Stimulated activated naive B cell treated with anti-CD40 and anti-IgM and Interleukin-4, amounts not matched to agents 10 μg/mL and 1 μg/mL and 100 μg/mL, for 72 hours (primary cell): ENCODE data around the gene CPPED1.

ENCODE experiments used
- ATAC-seq, 2 donors: fragments of 150-1000 bp; cut with Tn5 transposase; replicated peaks; 2 replicates each; pipeline ENCODE4 v1.10.0; 2021; ENCODE audit warnings: moderate library complexity in 1 of 2
- DNase-seq: peaks from one replicate; pipeline ENCODE4 v3.0.0; 2021
- H3K27ac Mint-ChIP-seq: one replicate; pipeline ENCODE4 v1.8.0; 2022; ENCODE audit warnings: mild to moderate bottlenecking, mixed read lengths
- H3K27me3 Mint-ChIP-seq, 2 donors: one replicate each; pipeline ENCODE4 v1.8.0; 2022; ENCODE audit warnings: mixed read lengths in 2 of 2
- H3K36me3 Mint-ChIP-seq, 2 donors: one replicate each; pipeline ENCODE4 v1.8.0; 2022; ENCODE audit warnings: mixed read lengths in 2 of 2, mild to moderate bottlenecking in 1 of 2
- H3K4me1 Mint-ChIP-seq, 2 donors: one replicate each; pipeline ENCODE4 v1.8.0; 2022; ENCODE audit warnings: mixed read lengths in 2 of 2, mild to moderate bottlenecking in 1 of 2
- H3K4me3 Mint-ChIP-seq, 2 donors: one replicate each; pipeline ENCODE4 v1.8.0; 2022; ENCODE audit warnings: mild to moderate bottlenecking in 2 of 2, mixed read lengths in 2 of 2, moderate library complexity in 1 of 2
- H3K9me3 Mint-ChIP-seq, 2 donors: one replicate each; pipeline ENCODE4 v1.8.0; 2022; ENCODE audit warnings: mixed read lengths in 2 of 2, mild to moderate bottlenecking in 1 of 2

CPPED1 gene

DNA sequence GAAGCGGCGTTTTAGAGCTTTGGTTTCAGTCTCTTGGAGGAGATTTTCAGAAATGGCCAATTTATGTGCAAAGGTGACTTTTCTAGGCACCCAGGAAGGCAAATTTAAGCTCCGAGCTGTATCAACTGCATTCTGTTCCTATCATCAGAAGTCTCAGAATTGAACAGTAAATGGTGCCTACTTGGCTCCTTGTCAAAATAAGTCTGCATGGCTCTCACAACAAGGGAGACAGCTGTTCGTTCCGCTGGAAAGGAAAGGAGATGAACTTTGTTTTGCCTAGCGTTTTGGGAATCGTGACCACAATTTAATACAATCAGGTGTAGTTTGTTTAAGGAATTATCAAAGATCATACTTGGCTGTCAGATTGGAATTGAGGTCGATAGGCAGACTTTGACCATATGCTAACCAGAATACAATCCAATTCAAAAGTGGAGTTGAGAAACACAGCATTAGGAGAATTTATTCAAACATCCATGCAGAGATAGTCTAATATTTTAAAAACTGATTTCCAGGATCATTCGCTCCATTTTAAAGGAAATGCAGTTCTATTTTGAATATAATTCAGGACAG is 139.4 kb downstream of the CPPED1 start:
- no peaks in the 10 kb centered on the region for H3K27me3 Mint-ChIP-seq
- no peak overlapping the region for H3K27ac Mint-ChIP-seq
- no peak for DNase-seq
- peaks cover 19 to 29% of the 10 kb centered on the region in 2 donors for H3K9me3 Mint-ChIP-seq
- no peak for ATAC-seq
- H3K4me1 Mint-ChIP-seq = no peaks in the 10 kb centered on the region
- no peak overlapping the region for H3K4me3 Mint-ChIP-seq
- H3K36me3 Mint-ChIP-seq = peaks cover 21 to 43% of the 10 kb centered on the region in 2 donors

DNA sequence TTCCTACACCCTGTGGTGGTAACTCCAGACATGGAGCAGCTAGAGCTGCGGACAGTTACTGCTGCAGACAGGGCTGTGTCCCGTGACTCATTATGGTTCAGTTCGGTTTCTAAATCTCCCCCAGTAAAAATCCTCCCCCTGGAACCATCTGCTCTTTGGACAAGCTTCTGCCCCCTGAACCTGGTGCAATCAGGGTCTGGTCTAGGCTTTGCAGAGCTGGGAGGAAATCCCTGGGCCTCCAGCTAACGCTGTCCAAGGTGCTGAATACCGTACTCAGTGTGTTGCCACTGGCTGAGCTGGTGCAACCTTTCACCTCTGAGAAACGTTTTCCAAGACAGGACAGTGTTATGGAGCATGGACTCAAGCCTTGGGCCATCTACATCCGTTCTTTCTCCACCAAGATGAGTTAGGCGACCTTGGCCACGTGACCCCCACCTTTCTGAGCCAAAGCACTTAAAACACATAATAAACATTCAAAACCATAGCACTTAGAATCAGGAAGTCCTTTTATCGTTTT is 142.0 kb downstream of the CPPED1 start:
- Mint-ChIP-seq H3K9me3 (peaks cover 17 to 24% of the 10 kb centered on the region in 2 donors), H3K4me3 (no peak overlapping the region), H3K4me1 (no peaks in the 10 kb centered on the region), H3K36me3 (peaks cover 17 to 36% of the 10 kb centered on the region in 2 donors), H3K27me3 (no peaks in the 10 kb centered on the region), H3K27ac (no peak overlapping the region)
- no peak for DNase-seq
- ATAC-seq = no peak

DNA sequence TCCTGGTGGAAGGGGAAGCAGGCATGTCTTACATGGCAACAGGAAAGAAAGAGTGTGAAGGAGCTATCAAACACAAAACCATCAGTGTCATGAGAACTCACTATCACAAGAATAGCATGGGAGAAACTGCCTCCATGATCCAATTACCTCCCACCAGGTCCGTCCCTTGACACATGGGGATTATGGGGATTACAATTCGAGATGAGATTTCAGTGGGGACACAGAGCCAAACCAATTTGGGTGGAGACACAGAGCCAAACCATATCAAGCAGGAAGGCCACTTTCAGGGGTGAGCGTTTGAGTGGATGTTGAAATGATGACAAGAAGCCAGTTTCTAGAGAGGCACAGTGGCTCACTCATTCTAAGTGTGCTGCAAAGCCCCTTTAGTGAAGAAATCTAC is 143.8 kb downstream of the CPPED1 start:
- H3K9me3 Mint-ChIP-seq = peaks cover 14 to 20% of the 10 kb centered on the region in 2 donors

DNA sequence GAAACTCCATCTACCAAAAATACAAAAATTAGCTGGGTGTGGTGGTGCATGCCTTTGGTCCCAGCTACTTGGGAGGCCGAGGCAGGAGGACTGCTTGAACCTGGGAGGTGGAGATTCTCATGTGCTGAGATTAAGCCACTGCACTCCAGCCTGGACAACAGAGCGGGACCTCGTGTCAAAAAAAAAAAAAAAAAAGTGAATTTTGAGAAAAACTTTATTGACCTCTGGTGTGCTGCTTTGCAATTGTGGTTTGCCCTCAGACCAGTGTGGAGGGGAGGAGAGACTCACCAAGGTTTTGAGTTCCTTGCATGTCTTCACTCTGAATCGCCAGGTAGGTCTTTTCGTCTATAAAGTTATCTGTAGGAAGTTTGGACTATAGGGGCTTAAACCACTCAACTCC is 145.2 kb downstream of the CPPED1 start:
- no peaks in the 10 kb centered on the region for H3K4me1 Mint-ChIP-seq

More for the DNA sequence above, 143.8 kb downstream of the CPPED1 start:
- DNase-seq = no peak
- Mint-ChIP-seq H3K27me3 (no peaks in the 10 kb centered on the region), H3K36me3 (peaks cover 14 to 31% of the 10 kb centered on the region in 2 donors), H3K4me1 (no peaks in the 10 kb centered on the region), H3K4me3 (no peak overlapping the region), H3K27ac (no peak overlapping the region)
- no peak for ATAC-seq

DNA sequence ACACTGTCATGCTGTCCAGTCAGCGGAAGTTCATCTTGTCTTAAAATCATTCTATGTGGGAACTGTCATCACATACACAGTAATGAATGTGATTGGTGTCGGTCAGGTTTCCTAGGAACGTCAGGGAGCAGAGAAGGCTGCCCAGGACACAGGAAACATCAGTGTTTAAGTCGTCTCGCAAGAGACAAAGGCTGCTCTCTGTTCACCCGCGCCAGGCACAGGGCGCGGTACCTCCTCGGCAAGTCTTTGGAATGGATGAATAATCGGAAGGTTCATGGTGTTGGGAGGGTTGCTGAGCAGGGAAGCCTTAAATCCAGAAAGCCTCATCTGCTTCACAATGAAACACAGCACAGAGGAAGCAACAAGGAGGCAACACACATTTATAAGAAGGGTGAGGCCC is 148.2 kb downstream of the CPPED1 start:
- H3K4me1 Mint-ChIP-seq = no peaks in the 10 kb centered on the region
- H3K9me3 Mint-ChIP-seq = peaks cover 13 to 16% of the 10 kb centered on the region in 2 donors
- H3K4me3 Mint-ChIP-seq = no peak overlapping the region
- no peak for ATAC-seq
- peaks cover 4 to 5% of the 10 kb centered on the region in 2 donors for H3K27me3 Mint-ChIP-seq
- DNase-seq = no peak
- no peak overlapping the region for H3K27ac Mint-ChIP-seq
- peaks cover 9 to 11% of the 10 kb centered on the region in 2 donors for H3K36me3 Mint-ChIP-seq

More for the DNA sequence above, 145.2 kb downstream of the CPPED1 start:
- no peak for ATAC-seq
- no peak for DNase-seq
- Mint-ChIP-seq H3K27ac (no peak overlapping the region), H3K36me3 (peaks cover 9 to 20% of the 10 kb centered on the region in 2 donors), H3K27me3 (no peaks in the 10 kb centered on the region), H3K4me3 (no peak overlapping the region), H3K9me3 (peaks cover 14 to 20% of the 10 kb centered on the region in 2 donors)

DNA sequence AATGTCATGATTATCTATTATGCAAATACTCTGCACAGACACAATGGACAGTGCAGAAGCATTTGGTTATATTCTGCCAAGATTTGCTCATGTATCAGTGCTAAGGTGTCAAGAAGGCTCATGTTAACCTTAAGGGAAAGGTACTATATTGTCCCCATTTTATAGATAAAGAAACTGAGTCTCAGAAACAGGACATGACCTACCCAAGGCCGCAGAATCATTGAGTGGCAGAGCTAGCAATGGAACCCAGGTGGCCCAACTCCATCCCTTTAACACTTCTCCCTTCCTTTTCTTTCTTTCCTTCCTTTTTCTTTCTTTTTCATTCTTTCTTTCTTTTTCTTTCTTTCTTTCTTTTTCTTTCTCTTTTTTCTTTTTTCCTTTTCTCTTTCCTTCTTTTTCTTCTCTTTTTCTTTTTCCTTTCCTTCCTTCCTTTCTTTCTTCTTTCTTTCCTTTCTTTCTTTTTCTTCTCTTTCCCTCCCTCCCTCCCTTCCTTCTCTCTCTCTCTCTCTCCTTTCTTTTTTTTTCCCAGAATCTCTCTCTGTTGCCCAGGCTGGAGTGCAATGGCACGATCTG is 149.8 kb downstream of the CPPED1 start:
- H3K4me1 Mint-ChIP-seq = no peaks in the 10 kb centered on the region

DNA sequence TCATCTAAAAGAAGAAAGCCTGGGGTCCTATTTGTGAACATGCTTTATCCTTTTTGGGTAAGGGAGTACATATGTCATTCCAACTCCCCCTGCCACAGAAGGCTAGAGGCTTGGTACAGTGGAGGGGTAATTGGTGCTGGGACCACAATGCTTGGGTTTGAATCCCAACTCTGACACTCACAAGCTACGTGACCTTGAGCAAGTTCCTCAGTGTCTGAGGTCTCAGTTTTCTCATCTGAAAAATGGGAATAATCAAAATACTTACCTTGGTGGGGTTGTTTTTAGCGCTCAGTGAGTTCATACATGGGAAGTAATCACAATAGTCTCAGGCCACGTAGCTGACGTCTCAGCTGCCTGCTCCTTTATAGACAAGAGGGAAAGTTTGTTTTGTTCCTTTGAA is 150.8 kb downstream of the CPPED1 start:
- Mint-ChIP-seq H3K36me3 (peaks cover 0 to 2% of the 10 kb centered on the region in 2 donors), H3K4me3 (no peak overlapping the region), H3K27ac (no peak overlapping the region), H3K9me3 (peaks cover 4 to 5% of the 10 kb centered on the region in 2 donors), H3K27me3 (peaks cover 16% of the 10 kb centered on the region in 2 donors), H3K4me1 (no peaks in the 10 kb centered on the region)
- ATAC-seq (no peak), DNase-seq (no peak)

More for the DNA sequence above, 149.8 kb downstream of the CPPED1 start:
- Mint-ChIP-seq H3K27me3 (peaks cover 8 to 10% of the 10 kb centered on the region in 2 donors), H3K9me3 (peaks cover 11% of the 10 kb centered on the region in 2 donors), H3K27ac (no peak overlapping the region), H3K4me3 (no peak overlapping the region), H3K36me3 (peaks cover 5 to 8% of the 10 kb centered on the region in 2 donors)
- ATAC-seq (no peak), DNase-seq (no peak)

DNA sequence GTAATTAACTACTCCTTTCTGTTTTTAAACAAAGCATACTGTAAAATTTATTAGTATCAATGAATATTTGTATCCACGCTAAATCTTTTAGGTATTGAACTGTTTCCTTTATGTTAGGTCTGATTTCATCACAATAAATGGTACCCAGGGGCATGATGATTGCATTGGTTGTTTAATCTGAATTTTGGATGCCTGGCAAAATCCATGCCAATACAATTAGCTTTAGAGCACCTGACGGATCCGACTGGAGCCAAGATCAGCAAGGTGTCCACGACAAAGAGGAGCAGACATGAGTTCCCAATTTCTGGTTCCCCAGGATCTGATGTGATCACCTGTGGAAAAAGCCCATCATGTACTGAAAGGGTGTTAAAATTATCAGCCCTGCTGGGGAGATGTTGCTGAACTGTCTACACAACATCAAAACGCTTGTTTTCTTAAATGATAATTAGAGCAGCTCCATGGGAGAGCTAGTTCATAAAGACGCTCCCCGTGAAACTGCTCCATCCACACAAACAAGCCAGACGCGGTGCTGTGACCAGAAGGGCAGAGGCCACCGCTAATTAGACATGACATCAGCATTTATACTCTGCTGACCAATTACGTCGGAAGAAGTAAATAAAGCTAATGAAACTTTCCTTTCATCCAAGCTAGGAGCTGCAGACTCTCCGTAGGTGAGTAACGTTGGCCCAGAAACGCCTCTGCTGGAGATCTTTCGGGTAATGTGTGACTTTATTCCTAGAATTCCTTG is 151.7 kb downstream of the CPPED1 start:
- DNase-seq = no peak
- H3K27ac Mint-ChIP-seq = no peak overlapping the region
- peaks cover 21% of the 10 kb centered on the region in 2 donors for H3K27me3 Mint-ChIP-seq
- no peak overlapping the region for H3K4me3 Mint-ChIP-seq
- peaks cover 3 to 5% of the 10 kb centered on the region in 2 donors for H3K4me1 Mint-ChIP-seq
- no peaks in the 10 kb centered on the region for H3K36me3 Mint-ChIP-seq
- ATAC-seq = no peak
- peaks cover 4% of the 10 kb centered on the region in 2 donors for H3K9me3 Mint-ChIP-seq

DNA sequence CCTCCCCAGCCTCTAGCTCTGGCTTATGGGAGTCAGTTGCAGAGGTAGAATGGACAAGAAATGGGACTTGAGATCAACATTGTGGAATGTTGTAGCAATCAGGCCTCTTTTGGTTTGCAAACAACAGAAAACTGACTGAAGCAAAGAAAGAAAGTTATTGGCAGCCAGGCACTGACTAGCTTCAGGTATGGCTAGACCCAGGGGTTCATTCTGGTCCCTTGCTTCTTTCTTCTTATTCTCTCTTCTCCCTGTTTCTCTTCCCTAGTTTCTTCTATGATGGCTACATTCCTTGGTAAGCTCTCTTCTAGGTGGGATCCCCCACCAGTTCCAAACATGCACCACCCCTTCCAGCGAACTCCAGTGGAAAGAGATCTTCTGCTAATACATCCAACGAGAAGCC is 154.3 kb downstream of the CPPED1 start:
- DNase-seq (no peak), ATAC-seq (no peak)
- no peaks in the 10 kb centered on the region for H3K36me3 Mint-ChIP-seq
- no peak overlapping the region for H3K27ac Mint-ChIP-seq
- H3K4me1 Mint-ChIP-seq = peaks cover 12 to 14% of the 10 kb centered on the region in 2 donors
- H3K4me3 Mint-ChIP-seq = no peak overlapping the region
- peaks cover 4% of the 10 kb centered on the region in 2 donors for H3K9me3 Mint-ChIP-seq
- peaks cover 21% of the 10 kb centered on the region in 2 donors for H3K27me3 Mint-ChIP-seq

DNA sequence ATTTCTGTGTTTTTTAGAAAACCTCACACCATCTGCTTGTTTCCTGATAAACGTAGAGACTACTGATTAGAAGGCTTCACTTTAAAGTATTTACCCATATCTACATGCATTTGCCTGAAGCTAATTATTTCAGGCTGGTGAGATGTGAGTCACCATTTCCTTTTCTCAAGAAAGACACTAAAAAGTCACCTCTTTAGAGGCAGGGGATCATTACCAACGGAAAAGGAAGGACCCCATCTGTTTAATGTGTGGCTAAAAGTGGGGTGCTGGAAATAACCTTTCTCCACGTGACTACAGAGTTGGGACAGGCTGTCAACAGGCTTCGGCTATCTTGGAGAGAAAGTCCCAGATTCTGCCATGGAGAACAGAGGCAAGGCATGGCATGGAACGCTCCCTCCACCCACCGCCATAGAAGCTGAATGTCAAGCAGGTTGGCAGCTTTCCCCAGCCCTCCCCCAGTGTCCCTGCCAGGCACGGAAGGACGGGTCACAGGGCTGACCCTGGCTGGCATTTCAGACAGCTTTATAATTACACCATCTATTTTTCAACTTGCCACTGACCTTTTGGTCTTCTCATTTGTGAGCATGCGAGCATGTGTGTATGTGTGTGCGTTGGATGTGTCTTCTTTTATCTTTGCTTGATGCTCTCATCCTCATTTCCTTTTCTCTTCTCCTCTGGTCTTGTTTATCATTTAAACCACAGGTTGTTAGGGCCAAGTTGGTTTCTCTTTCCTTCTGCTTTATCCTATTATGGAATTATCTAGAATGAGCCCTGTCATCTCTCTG is 157.0 kb downstream of the CPPED1 start:
- peak overlapping the region; percentile 96 for H3K27ac Mint-ChIP-seq
- peaks cover 0 to 2% of the 10 kb centered on the region in 2 donors for H3K36me3 Mint-ChIP-seq
- H3K4me3 Mint-ChIP-seq = peak overlapping the region; percentile 26 to 58
- peaks cover 12 to 14% of the 10 kb centered on the region in 2 donors for H3K4me1 Mint-ChIP-seq
- ATAC-seq (peak; percentile 86 to 87), DNase-seq (peak; percentile 54)
- H3K27me3 Mint-ChIP-seq = peaks cover 33 to 35% of the 10 kb centered on the region in 2 donors
- H3K9me3 Mint-ChIP-seq = peaks cover 4 to 8% of the 10 kb centered on the region in 2 donors

DNA sequence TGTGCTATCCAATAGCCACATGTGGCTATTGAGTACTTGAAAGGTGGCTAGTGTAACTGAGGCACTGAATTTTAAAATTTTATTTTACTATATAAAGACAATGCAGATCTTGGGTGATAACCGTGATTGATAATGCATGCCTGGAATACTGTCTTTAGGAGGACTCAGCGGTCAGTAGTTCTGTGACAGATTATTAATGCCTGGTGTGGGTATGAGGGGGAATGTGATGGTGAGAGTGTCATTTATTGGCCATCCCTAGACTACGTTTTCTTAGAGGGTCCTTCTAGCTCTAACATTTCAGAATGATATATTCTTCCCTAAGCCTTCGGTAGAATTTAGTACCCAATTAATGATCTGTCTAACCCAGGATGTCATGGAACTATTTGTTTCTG is 157.6 kb downstream of the CPPED1 start:
- Mint-ChIP-seq H3K9me3 (peaks cover 4 to 8% of the 10 kb centered on the region in 2 donors), H3K27ac (peak overlapping the region; percentile 96), H3K4me3 (peak overlapping the region in 1 of 2 donors; percentile 26), H3K36me3 (peaks cover 0 to 2% of the 10 kb centered on the region in 2 donors), H3K4me1 (peaks cover 12 to 14% of the 10 kb centered on the region in 2 donors), H3K27me3 (peaks cover 33 to 35% of the 10 kb centered on the region in 2 donors)
- ATAC-seq (no peak), DNase-seq (no peak)

DNA sequence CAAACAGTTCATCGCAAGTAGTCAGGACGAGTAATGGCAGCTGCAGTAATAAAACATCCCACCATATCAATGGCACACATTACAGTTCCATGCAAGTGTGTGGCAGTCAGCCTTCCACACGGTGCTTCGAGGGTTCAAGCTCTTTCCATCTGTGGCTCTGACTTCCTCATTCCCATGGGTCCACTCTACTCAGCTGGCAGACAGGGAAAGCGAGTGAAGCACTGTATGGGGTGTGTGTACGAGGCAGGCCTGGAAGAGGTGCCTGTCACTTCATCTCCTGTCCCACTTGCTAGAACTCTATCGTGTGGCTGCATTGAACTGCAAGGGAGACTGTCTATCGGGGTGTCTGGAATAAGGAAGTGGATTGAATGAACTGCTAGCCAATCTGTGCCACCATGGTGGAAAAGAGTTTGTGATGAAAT is 160.6 kb downstream of the CPPED1 start:
- Mint-ChIP-seq H3K9me3 (peaks cover 9 to 11% of the 10 kb centered on the region in 2 donors), H3K36me3 (peaks cover 0 to 2% of the 10 kb centered on the region in 2 donors), H3K4me1 (peaks cover 12 to 17% of the 10 kb centered on the region in 2 donors), H3K27ac (no peak overlapping the region), H3K27me3 (peaks cover 22 to 25% of the 10 kb centered on the region in 2 donors), H3K4me3 (no peak overlapping the region)
- DNase-seq (no peak), ATAC-seq (no peak)

DNA sequence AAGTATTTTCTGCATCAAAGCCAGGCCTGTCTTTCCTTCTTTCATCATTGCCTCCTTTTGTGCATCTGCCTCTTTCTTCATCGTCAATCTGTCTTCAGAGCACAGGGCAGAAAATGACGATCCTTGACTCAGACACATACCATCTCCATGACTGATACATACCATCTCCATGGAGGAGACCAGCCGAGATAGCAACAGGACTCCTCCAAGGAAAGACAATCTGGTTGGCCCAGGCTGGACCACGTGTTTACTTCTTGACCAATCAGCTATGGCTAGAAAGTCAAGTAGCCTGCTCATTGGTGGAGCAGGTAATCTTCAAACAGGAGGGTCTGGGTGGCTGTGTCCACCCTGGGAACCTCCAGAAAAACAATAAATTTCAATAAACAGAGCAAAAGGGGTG is 164.6 kb downstream of the CPPED1 start:
- peaks cover 0 to 2% of the 10 kb centered on the region in 2 donors for H3K4me1 Mint-ChIP-seq
- no peak overlapping the region for H3K4me3 Mint-ChIP-seq
- H3K9me3 Mint-ChIP-seq = peaks cover 4 to 7% of the 10 kb centered on the region in 2 donors
- H3K36me3 Mint-ChIP-seq = peaks cover 0 to 2% of the 10 kb centered on the region in 2 donors
- no peak overlapping the region for H3K27ac Mint-ChIP-seq
- H3K27me3 Mint-ChIP-seq = peaks cover 17 to 23% of the 10 kb centered on the region in 2 donors
- DNase-seq = no peak
- ATAC-seq = no peak

DNA sequence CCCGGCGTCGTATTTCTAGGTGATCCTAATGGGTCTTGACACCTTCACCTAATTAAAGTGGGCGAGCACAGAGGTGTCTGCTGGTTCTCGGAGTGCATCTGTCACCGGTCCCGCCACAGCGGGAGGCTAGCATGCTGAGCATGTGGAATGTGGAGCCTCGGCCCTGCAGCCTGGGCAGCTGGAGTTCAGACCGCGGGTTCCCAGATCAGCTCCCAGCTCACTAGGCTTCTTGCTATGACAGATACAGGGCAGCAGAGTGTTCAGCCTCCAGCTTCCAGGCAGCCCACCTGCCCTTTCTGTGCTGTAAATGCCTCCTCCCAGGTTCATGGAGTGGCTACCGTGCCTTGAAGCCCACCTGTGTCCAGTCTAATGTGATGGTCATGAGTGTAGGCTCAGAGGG is 166.7 kb downstream of the CPPED1 start:
- ATAC-seq = no peak
- Mint-ChIP-seq H3K36me3 (no peaks in the 10 kb centered on the region), H3K4me3 (no peak overlapping the region), H3K4me1 (peaks cover 0 to 2% of the 10 kb centered on the region in 2 donors), H3K9me3 (peaks cover 4% of the 10 kb centered on the region in 2 donors), H3K27me3 (peaks cover 11 to 24% of the 10 kb centered on the region in 2 donors), H3K27ac (no peak overlapping the region)
- DNase-seq = no peak
